KOPT-K1 (cell line): ENCODE data around the gene PTPN5.
"Not testable (repeated sequence)": the region's sequence is repeated elsewhere in the genome, so short reads cannot be mapped to it uniquely, and the experiment has no call there.

Experiments
- H3K27ac ChIP-seq: fragments of 200-600 bp; sonication (generic); 2 replicates; pipeline ENCODE4 v1.5.1; 2016; ENCODE audit warnings: antibody characterized with exemption, mild to moderate bottlenecking, low read depth, low read length; ENCODE audit not compliant: poor library complexity, severe bottlenecking
- H3K36me3 ChIP-seq: fragments of 200-600 bp; sonication (generic); 2 replicates; pipeline ENCODE4 v1.5.1; 2017; ENCODE audit warnings: antibody characterized with exemption, mild to moderate bottlenecking, low read length, moderate library complexity; ENCODE audit not compliant: insufficient read depth
- H3K9me3 ChIP-seq: fragments of 200-600 bp; sonication (generic); 2 replicates; pipeline ENCODE4 v1.5.1; 2017; ENCODE audit warnings: antibody characterized with exemption, low read length, mild to moderate bottlenecking; ENCODE audit not compliant: insufficient read depth, poor library complexity, severe bottlenecking

Gene PTPN5

DNA sequence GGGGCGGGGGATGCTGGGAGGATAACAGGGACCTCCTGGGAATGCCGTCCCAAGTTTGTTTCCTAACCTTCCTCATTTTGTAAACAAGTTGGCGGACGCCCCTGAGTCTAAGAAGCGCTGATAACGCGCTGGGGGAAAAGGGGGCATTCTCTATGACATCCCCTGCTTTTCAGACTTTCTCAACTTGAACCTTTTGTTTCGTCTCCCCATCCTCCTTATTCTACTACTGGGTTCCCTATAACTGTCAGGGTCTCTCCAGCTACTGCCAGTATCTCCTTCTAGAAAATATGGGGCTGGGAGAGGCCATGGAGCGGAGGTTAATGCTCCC, 92.4 kb downstream of the PTPN5 start:
- Histone ChIP-seq H3K9me3 (no peaks in the 10 kb centered on the region), H3K36me3 (no peaks in the 10 kb centered on the region), H3K27ac (no peak overlapping the region)

DNA sequence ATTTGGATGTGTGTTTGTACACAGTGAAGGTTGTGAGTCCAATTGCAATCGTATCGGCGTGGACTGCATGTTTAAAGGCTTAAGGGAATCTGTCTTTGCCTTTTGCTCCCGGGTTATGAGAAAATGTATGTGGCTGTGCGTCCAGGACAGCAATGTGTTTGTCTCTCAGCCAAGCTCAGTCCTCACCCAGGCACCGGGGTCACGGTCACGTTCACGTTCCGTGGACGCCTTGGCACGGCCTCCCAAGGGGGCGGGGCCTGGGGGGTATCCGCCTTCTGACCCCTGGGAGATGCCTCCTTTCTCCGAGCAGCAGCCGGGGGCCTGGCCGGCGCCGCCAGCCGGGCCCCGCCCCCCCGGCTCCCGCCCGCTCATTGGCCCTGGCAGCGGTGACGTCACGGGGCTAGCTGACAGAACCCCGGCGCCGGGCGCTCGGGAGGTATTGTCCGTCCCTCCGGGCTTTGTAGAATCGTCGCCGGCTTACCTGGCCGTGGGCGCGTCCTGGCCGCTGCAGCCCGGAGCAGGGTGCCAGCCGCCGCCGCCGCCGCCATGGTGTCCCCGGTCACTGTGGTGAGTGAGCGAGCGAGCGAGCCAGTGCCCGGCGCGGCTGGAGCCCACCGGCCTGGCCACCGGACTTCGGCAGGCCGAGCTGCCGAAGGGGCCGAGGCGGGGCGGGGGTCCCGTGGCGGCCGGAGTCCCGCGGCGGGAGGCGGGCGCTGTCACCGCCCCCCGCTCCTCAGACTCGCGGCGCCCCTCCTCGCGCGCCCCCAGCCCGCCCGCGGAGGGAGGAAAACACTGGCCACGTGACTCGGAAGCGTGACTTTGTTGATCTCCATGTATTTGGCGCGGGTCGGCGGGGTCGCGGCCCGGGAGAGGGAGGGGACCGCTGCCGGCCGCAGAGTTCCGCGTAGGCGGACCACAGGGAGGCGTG, 93.0 kb downstream of the PTPN5 start, which contains the start of gene TMEM86A:
TMEM86A (plus strand) TSS at position 439 of the 928 bp plus-strand sequence; CDS start at position 547, 108 bp downstream.
- Histone ChIP-seq H3K36me3 (no peaks in the 10 kb centered on the region), H3K27ac (no peak within 1 kb of the TSS), H3K9me3 (no peaks in the 10 kb centered on the region)

GRCh38 chr11:18697576-18697975, 94.0 kb downstream of the PTPN5 start:
- Histone ChIP-seq H3K36me3 (no peaks in the 10 kb centered on the region), H3K9me3 (no peaks in the 10 kb centered on the region), H3K27ac (no peak overlapping the region)

DNA sequence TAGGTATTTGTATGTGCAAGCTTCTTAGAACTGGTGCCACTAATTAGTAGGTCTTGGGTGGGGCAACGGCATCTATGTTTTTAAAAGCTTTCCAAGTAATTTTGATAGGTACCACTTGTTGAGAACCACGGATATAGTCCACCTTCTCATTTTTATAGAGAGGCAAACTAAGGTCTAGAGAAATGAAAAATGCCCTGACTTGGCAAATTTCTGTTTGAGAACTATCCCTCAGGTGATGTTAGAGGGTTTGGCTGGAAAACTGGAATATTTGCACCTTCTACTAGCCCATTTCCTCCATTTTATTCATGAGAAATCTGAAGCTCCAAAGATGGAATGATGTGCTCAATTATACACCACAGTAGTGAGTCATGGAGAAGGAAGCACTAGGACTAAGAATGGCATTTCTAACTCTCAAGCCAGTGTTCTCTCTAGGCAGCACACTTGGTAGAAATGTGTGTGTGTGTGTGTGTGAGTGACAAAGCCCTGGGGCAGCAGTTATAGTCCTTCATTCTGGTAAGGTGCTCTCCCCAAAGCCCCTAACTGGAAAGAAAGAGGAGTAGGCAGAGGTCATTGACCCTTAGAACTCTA, 94.9 kb downstream of the PTPN5 start:
- Histone ChIP-seq H3K9me3 (no peaks in the 10 kb centered on the region), H3K27ac (no peak overlapping the region), H3K36me3 (no peaks in the 10 kb centered on the region)

DNA sequence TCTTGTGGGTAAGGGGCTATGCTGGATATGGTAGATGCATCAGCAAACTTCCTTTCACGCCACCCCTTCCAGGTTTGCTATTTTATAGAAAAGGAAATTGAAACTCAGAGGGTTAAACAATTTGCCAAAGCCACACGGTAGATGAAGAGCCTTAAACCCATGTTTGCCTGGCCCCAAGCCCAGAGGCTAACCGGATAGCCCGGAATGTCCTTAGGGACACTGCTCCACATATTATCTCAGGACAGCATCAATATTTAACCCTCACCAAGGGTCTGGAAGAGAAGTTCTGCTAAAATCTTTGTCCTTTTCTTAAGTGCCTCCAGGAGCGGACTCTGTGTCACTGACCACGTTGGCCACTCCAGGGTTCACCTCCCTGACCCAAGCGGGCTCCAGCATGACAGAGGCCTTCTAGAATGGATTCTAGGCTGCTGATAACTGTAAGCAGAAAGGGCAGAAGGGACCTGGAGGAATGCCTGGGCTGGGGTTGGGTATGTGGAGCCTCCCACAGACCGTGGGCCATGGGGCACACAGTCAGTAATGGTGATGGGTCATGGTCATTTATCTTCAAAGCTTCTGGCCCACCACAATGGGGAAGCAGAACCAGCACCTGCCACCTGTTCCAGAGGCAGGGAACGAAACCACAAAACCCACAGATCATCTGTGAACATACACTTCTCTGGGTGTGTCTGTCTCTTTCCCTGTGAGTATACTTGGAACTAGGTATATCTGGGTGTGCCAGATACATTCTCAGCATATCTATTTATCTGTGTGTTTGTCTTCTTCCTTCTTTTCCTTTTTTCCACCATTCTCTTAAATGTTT, 98.4 kb downstream of the PTPN5 start:
- H3K36me3 ChIP-seq: no peaks in the 10 kb centered on the region
- no peak overlapping the region for H3K27ac ChIP-seq
- no peaks in the 10 kb centered on the region for H3K9me3 ChIP-seq

DNA sequence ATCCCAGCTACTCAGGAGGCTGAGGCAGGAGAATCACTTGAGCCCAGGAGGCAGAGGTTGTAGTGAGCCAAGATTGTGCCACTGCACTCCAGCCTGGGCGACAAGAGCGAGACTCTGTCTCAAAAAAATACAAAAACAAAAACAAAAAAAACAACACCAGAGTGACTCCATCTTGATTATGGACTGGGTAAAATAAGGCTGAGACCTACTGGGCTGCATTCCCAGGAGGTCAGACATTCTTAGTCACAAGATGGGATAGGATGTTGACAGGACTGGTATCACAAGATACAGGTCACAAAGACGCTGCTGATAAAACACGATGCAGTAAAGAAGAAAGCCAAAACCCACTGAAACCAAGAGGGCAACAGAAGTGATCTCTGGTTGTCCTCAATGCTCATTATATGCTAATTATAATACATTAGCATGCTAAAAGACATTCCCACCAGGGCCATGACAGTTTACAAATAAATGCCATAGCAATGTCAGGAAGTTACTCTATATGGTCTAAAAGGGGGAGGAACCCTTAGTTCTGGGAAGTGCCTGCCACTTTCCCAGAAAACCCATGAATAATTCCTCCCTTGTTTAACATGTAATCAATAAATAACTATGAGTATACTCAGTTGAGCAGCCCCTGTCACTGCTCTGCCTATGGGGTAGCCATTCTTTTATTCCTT, 100.0 kb downstream of the PTPN5 start:
- not testable (repeated sequence) for H3K36me3 ChIP-seq, H3K27ac ChIP-seq, H3K9me3 ChIP-seq

- Histone ChIP-seq H3K27ac (no peak overlapping the region), H3K9me3 (no peaks in the 10 kb centered on the region), H3K36me3 (no peaks in the 10 kb centered on the region)
These were observed 107.3 kb downstream of the PTPN5 start for GRCh38 chr11:18684267-18684666.

GRCh38 chr11:18682466-18682865, 109.1 kb downstream of the PTPN5 start:
- Histone ChIP-seq H3K36me3 (no peaks in the 10 kb centered on the region), H3K27ac (no peak overlapping the region), H3K9me3 (no peaks in the 10 kb centered on the region)

DNA sequence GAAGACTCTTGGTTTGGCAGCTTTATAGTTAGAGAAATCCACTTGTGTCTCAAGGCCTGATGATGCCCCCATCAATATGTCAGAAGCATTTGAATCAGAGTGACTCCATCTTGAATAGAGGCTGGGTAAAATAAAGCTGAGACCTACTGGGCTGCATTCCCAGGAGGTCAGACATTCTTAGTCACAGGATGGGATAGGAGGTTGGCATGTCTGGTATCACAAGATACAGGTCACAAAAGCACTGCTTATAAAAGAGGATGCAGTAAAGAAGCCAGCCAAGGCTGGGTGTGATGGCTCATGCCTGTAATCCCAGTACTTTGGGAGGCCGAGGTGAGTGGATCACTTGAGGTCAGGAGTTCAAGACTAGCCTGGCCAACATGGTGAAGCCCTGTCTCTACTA, 109.6 kb downstream of the PTPN5 start:
- not testable (repeated sequence) for H3K9me3 ChIP-seq, H3K36me3 ChIP-seq, H3K27ac ChIP-seq
